Measurements from ENCODE around the gene CDH12.

Gene CDH12

GRCh38 chr5:21773456-21773855 lies 1079.7 kb downstream of the CDH12 start:
- DNase-seq = no peak

- no peak for DNase-seq
Observed at GRCh38 chr5:21765406-21765805, 1087.7 kb downstream of the CDH12 start.

- no peak for DNase-seq
Observed at GRCh38 chr5:21739096-21739495, 1114.0 kb downstream of the CDH12 start.

GRCh38 chr5:21723500-21723899 lies 1129.6 kb downstream of the CDH12 start:
- no peak for DNase-seq

- no peak for DNase-seq
Observed at GRCh38 chr5:21711866-21712758, 1141.0 kb downstream of the CDH12 start.

- no peak for DNase-seq
Observed at GRCh38 chr5:21709770-21710169, 1143.4 kb downstream of the CDH12 start.

GRCh38 chr5:21704974-21705668 lies 1148.0 kb downstream of the CDH12 start:
- DNase-seq = no peak

GRCh38 chr5:21701317-21701716 lies 1151.8 kb downstream of the CDH12 start:
- no peak for DNase-seq

All from nucleus accumbens (tissue), 56 donors.